Endothelial cell of umbilical vein (primary cell): Measurements from ENCODE around the gene RAB37. TPM values are rescaled to one million over a fixed set of nuclear protein-coding genes. Genes with fewer than 3 reads are reported as not detected.

Source experiments
- BruUV-seq: library from RNA; stranded (reverse); fragments of 400-500 nt; replicated peaks from 2 replicates; lab custom pipeline; 2021; lab: Mats Ljungman, UMichigan
- CTCF ChIA-PET: fragments of 300-600, 350-600 bp; sonication (Branson Sonifier 250); formaldehyde crosslinking; loops from one replicate; lab custom pipeline; 2021; ENCODE audit warnings: antibody characterized with exemption, inconsistent platforms; lab: Charles Lee
- POLR2A ChIA-PET: fragments of 300-600, 350-600 bp; sonication (Branson Sonifier 250); formaldehyde crosslinking; loops from one replicate; lab custom pipeline; 2021; ENCODE audit warnings: antibody characterized with exemption, inconsistent platforms; lab: Charles Lee
- DNase-seq: peaks from one replicate; pipeline ENCODE4 v3.0.0-alpha.2; 2011; ENCODE audit warnings: low read depth, low spot score
- FAIRE-seq: peaks from 2 replicates; lab custom pipeline; 2011; peaks lifted over from hg19 to GRCh38; lab: Jason Lieb, UNC
- H2AFZ ChIP-seq: 2 replicates; pipeline ENCODE4 v1.6.0; 2012; ENCODE audit warnings: low read depth, low read length, control low read depth, inconsistent platforms
- H3K27ac ChIP-seq: 2 replicates; pipeline ENCODE4 v1.5.1; 2011; ENCODE audit warnings: low read depth, mild to moderate bottlenecking, control low read depth, low read length, moderate library complexity; ENCODE audit not compliant: insufficient read depth
- H3K27me3 ChIP-seq, 2 experiments: 2 replicates each; pipeline versions ENCODE4 v1.6.0 to v1.6.1; 2011; ENCODE audit warnings: low read length in 2 of 2, mixed read lengths in 1 of 2; ENCODE audit not compliant: control insufficient read depth in 2 of 2, insufficient read depth in 2 of 2
- H3K36me3 ChIP-seq, 2 experiments: 2 replicates in 1 of 2; 3 replicates in 1 of 2; pipeline ENCODE4 v1.5.1; 2011; ENCODE audit warnings: low read length in 2 of 2, mild to moderate bottlenecking in 1 of 2, moderate library complexity in 1 of 2; ENCODE audit not compliant: control insufficient read depth in 2 of 2, insufficient read depth in 2 of 2; ENCODE audit errors: extremely low read depth in 1 of 2
- H3K4me1 ChIP-seq: 3 replicates; pipeline ENCODE4 v1.5.1; 2011; ENCODE audit warnings: mild to moderate bottlenecking, low read length; ENCODE audit not compliant: control insufficient read depth, insufficient read depth; ENCODE audit errors: extremely low read depth
- H3K4me2 ChIP-seq: 2 replicates; pipeline ENCODE4 v1.6.1; 2011; ENCODE audit warnings: low read length, control low read depth, mixed read lengths; ENCODE audit not compliant: insufficient read depth
- H3K4me3 ChIP-seq, 3 experiments: fragments of 200-600 bp in 1 of 3; sonication (generic), shearing (Covaris generic) in 1 of 3; replicated peaks in 1 of 3; 2 replicates each; pipeline ENCODE4 v1.5.1; 2011 to 2016; ENCODE audit warnings: control low read depth in 3 of 3, low read length in 3 of 3, mild to moderate bottlenecking in 2 of 3, inconsistent platforms in 1 of 3, low read depth in 1 of 3, moderate library complexity in 1 of 3; ENCODE audit not compliant: insufficient read depth in 1 of 3
- H3K79me2 ChIP-seq: 2 replicates; pipeline ENCODE4 v1.6.0; 2012; ENCODE audit warnings: low read length, inconsistent platforms; ENCODE audit not compliant: control insufficient read depth, insufficient read depth
- H3K9ac ChIP-seq: replicated peaks from 2 replicates; pipeline ENCODE3; 2011; ENCODE audit warnings: low read length, control low read depth; ENCODE audit not compliant: insufficient read depth; ENCODE audit errors: extremely low read depth
- H3K9me1 ChIP-seq: replicated peaks from 3 replicates; pipeline ENCODE4 v1.6.0; 2011; ENCODE audit warnings: mild to moderate bottlenecking, low read length; ENCODE audit not compliant: control insufficient read depth, insufficient read depth; ENCODE audit errors: extremely low read depth
- H3K9me3 ChIP-seq: replicated peaks from 2 replicates; pipeline ENCODE4 v1.5.1; 2012; ENCODE audit warnings: low read length, inconsistent platforms; ENCODE audit not compliant: control insufficient read depth, insufficient read depth
- H4K20me1 ChIP-seq: replicated peaks from 2 replicates; pipeline ENCODE3; 2011; ENCODE audit warnings: mild to moderate bottlenecking, low read length; ENCODE audit not compliant: control insufficient read depth, insufficient read depth; ENCODE audit errors: extremely low read depth
- CTCF ChIP-seq, 2 donors: IDR thresholded peaks; 1 replicate in 1 of 2; 2 replicates in 1 of 2; pipeline ENCODE4 v1.5.1; 2011; ENCODE audit warnings: low read length in 2 of 2, mild to moderate bottlenecking in 2 of 2, moderate library complexity in 2 of 2, control low read depth in 1 of 2, inconsistent platforms in 1 of 2, low read depth in 1 of 2; ENCODE audit not compliant: insufficient read depth in 1 of 2; ENCODE audit errors: extremely low read depth in 1 of 2
- GATA2 ChIP-seq: IDR thresholded peaks from 2 replicates; pipeline ENCODE4 v1.7.0; 2011; ENCODE audit warnings: low read depth, mild to moderate bottlenecking, moderate library complexity, mixed read lengths, low read length; ENCODE audit not compliant: insufficient read length, insufficient read depth
- MYC ChIP-seq: IDR thresholded peaks from one replicate; pipeline ENCODE4 v1.6.1; 2011; ENCODE audit warnings: mild to moderate bottlenecking, low read depth, low read length
- POLR2A ChIP-seq: IDR thresholded peaks from 2 replicates; pipeline ENCODE4 v1.6.1; 2012; ENCODE audit warnings: low read depth, mild to moderate bottlenecking, control low read depth, low read length
- POLR2AphosphoS5 ChIP-seq: IDR thresholded peaks from 2 replicates; pipeline ENCODE4 v1.6.1; 2012; ENCODE audit warnings: low read depth, mild to moderate bottlenecking, control low read depth, low read length, moderate library complexity; ENCODE audit not compliant: insufficient read depth
- dilution Hi-C: fragments of 300-500 bp; cut with MboI; formaldehyde crosslinking; loops from one replicate; pipeline ENCODE4 v1.15.0; 2019; ENCODE audit warnings: low sequenced_read_pairs; ENCODE audit not compliant: extremely low pct_ligation_motif_present
- intact Hi-C: fragments of 100-400 bp; cut with micrococcal nuclease; formaldehyde crosslinking; loops from one replicate; pipeline ENCODE4 v1.10.0; 2022
- polyA plus RNA-seq, 4 experiments: library from polyadenylated mRNA; depleted of rRNA in 3 of 4; stranded (reverse) in 3 of 4; unstranded in 1 of 4; fragments of >200 nt; gene quantifications; 2 replicates each; pipeline versions ENCODE4 v1.2.1 to v1.2.3, GENCODE V29; 2011 to 2012; ENCODE audit warnings: missing spikeins in 1 of 4
- total RNA-seq: library from RNA; stranded (reverse); gene quantifications from 2 replicates; pipeline ENCODE4 v1.2.3, GENCODE V29; 2021

The RAB37 gene
- total and polyA plus RNA-seq, 2 donors (not counting 3 experiments of a cell fraction or from before 2014, with no cell fraction given): 0.11 TPM; not detected in 1

- Histone ChIP-seq H3K4me1 (peaks cover 8% of the 10 kb centered on the region), H3K4me3 (no peak overlapping the region), H3K9me3 (no peaks in the 10 kb centered on the region), H3K36me3 (no peaks in the 10 kb centered on the region), H3K27ac (no peak overlapping the region), H4K20me1 (no peaks in the 10 kb centered on the region), H3K79me2 (no peaks in the 10 kb centered on the region), H3K9ac (no peak overlapping the region), H2AFZ (no peak overlapping the region), H3K27me3 (peaks cover 29 to 39% of the 10 kb centered on the region in 2 experiments), H3K9me1 (no peaks in the 10 kb centered on the region), H3K4me2 (no peak overlapping the region)
- BruUV-seq: no TSS peak
- TF ChIP-seq CTCF (IDR thresholded peaks at IDR 0.05; ENCODE audit: extremely low read depth in 1 of 2, insufficient read depth in 1 of 2, low read depth in 1 of 2, low read length in 2 of 2) (no peak), POLR2A (no peak), POLR2AphosphoS5 (no peak), GATA2 (no peak), MYC (no peak)
- CTCF ChIA-PET: interaction anchor here (1.9 to 4.1 kb wide), 2 partner anchors 10 to 81 kb away, joined by 5 to 131 read pairs; no protein-coding TSS in a partner anchor
- intact Hi-C loops (no loop called here), dilution Hi-C loops (no loop called here)
- no peak for DNase-seq
- POLR2A ChIA-PET: no interaction called here
- no peak for FAIRE-seq
Observed at GRCh38 chr17:74739227-74739831, 2.3 kb downstream of the RAB37 start.
